GM12872 (cell line): ENCODE data around the gene TAS2R30.

Experiments
- TF ChIP-seq, protein P1 (sequence below): IDR thresholded peaks from 3 replicates; pipeline ENCODE4 v1.5.1; 2011; ENCODE audit warnings: low read depth, mild to moderate bottlenecking, low read length, moderate library complexity; ENCODE audit not compliant: insufficient read depth

TAS2R30 gene

DNA sequence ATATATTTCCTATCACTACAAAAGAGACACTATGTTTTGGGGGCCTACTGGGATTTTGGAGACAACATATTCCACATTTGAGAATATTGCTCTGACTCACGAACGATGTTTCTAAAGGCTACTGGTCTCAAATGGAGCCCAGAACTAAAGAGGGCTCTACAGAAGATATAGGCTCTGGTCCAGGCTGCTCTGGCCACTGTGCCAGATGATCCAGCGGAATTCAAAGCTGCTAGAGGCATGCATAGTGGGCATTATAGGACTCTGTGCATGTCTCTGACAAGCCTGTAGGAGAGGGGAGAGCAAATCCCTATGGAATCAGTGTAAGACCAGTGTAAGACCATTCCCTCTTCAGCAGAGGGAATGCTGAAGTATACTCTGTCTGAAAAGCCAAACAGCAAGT, 4.1 kb downstream of the TAS2R30 start:
- TF ChIP-seq, protein P1, sequence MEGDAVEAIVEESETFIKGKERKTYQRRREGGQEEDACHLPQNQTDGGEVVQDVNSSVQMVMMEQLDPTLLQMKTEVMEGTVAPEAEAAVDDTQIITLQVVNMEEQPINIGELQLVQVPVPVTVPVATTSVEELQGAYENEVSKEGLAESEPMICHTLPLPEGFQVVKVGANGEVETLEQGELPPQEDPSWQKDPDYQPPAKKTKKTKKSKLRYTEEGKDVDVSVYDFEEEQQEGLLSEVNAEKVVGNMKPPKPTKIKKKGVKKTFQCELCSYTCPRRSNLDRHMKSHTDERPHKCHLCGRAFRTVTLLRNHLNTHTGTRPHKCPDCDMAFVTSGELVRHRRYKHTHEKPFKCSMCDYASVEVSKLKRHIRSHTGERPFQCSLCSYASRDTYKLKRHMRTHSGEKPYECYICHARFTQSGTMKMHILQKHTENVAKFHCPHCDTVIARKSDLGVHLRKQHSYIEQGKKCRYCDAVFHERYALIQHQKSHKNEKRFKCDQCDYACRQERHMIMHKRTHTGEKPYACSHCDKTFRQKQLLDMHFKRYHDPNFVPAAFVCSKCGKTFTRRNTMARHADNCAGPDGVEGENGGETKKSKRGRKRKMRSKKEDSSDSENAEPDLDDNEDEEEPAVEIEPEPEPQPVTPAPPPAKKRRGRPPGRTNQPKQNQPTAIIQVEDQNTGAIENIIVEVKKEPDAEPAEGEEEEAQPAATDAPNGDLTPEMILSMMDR, result no peak

DNA sequence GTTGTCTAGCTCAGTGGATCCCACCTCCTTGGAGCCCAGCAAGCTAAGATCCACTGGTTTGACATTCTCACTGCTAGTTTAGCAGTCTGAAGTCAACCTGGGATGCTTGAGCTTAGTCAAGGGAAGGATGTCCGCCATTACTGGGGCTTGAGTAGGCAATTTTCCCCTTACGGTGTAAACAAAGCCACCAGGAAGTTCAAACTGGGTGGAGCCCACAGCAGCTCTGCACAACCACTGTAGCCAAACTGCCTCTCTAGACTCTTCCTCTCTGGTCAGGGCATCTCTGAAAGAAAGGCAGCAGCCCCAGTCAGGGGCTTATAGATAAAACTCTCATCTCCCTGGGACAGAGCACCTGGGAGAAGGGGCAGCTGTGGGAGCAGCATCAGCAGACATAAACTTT, 25.6 kb downstream of the TAS2R30 start:
- TF ChIP-seq, protein P1, result no peak

DNA sequence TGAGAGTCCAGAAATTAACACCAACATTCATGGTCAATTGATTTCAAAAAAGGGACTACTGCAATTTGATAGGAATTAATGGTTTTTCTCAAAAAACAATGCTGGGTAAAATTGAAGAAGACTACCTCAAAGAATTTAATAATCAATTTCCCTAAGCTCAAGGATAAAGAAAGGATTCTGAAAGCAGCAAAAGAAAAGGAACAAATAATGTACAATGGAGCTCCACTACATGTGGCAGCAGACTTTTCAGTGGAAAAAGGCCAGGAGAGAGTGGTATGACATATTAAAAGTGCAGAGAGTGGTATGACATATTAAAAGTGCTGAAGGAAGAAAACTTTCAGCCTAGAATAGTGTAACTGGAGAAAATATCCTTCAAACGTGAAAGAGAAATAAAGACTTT, 26.7 kb downstream of the TAS2R30 start:
- TF ChIP-seq, protein P1, result no peak

DNA sequence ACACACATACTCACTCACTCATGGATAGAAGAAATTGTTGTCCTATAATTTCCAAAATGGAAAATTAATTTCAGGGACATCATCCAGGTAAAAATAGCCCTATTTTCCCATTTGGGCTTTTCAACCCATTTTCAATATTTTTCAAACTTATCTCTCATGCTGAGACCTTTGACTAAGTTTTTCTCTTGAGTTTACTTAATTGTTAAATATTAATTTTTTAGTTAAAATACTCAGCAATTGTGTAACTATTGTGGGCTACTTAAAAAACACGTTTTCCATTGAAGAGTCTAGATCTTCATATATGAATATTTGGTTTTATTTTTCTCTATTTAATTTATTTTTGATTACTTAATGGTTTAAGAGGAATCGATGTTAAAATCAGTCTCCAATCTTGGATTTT, 28.2 kb downstream of the TAS2R30 start:
- TF ChIP-seq, protein P1, result no peak

DNA sequence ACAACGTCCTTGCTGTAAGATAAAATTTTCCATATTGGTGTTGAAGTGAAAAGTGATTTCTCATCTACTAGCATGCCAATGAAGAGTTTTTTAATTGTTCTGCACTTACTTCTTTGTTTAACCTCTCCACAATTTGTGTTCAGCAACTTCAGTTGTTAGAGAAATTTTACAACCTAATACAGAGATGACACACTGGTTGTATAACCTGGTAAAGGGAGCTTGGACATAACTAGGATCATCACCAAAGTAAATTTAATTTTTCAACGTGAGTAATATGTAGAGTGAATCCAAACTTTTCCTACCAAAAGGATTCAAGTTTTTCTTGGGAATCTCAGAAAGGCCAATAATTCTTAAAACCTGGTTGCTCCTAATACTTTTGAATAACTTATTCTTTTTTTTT, 28.9 kb downstream of the TAS2R30 start:
- TF ChIP-seq, protein P1, result no peak

DNA sequence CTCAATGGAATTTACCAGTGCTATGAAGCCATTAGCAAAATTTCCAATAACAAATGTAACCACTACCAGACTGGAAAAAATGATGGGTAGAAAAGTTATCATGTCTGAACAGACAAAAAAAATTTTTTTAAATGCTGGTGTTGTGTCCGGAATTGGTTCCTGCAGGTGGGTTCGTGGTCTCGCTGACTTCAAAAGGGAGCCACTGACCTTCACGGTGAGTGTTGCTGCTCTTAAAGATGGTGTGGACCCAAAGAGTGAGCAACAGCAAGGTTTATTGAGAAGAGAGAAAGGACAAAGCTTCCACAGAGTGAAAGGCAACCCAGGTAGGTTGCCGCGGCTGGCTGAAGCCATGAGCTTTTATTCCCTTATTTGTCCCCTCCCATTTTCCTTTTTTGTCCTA, 42.3 kb downstream of the TAS2R30 start, which contains the start of gene TAS2R43:
TSS of gene TAS2R43 (minus strand) at position 186 of the 400 bp plus-strand sequence. CDS start at position 102, 84 bp downstream.
- TF ChIP-seq, protein P1, result no peak

DNA sequence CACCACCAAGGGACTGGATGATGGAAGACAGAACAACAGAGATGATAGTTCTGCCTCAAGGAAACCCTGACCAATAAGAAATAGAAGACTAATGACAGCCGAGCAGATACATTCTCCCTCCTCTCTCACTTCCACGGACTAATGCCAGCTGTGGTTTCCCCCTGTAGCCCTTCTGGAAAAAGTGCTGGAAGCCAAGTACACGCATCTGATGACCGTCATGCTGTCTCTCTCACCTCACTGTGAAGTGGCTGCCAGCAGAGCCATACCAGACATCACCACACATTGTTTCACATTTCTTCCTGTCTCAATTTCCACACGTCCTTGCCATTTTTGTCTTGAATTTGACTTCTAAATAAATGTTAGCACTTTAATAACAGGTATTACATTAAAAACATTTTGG, 45.2 kb downstream of the TAS2R30 start:
- TF ChIP-seq, protein P1, result no peak

DNA sequence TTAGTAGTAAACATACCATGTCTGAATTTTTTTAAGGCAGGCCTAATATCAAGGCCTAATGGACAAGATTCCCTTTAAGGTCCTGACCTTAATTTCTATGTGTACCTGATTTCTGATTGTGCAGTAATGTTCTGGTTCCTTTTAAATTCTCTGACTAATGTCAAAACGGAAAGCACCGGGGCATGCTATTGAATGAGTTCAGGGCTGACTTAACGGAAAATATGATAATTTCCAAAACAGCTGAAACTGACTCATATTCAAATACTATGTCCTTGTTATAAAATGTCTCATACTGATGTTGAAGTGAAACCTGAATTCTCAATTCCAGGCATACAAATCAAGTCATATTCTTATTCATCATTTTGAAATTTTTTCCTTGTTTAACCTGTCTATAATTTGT, 49.0 kb downstream of the TAS2R30 start:
- TF ChIP-seq, protein P1, result no peak
